ENCODE measurements around the gene SUGP2.
A peak's percentile ranks its signal among the peaks of the same experiment; 100 is the strongest.

The SUGP2 gene

GRCh38 chr19:19043881-19044280, 10.6 kb upstream of the SUGP2 start:
- FAIRE-seq (no peak), DNase-seq (ENCODE audit: insufficient read length) (no peak)
- TF ChIP-seq TAF1 (IDR thresholded peaks at IDR 0.05; ENCODE audit: borderline replicate concordance, low read depth, low read length) (no peak), POLR2AphosphoS5 (IDR thresholded peaks at IDR 0.05; ENCODE audit: low read depth, low read length) (no peak), POLR2A (IDR thresholded peaks at IDR 0.05; ENCODE audit: low read depth, low read length) (no peak)

GRCh38 chr19:19043481-19043880, 10.2 kb upstream of the SUGP2 start:
- no peak for DNase-seq (ENCODE audit: insufficient read length)
- no peak for TF ChIP-seq TAF1 (IDR thresholded peaks at IDR 0.05; ENCODE audit: borderline replicate concordance, low read depth, low read length)
- TF ChIP-seq POLR2AphosphoS5 (IDR thresholded peaks at IDR 0.05; ENCODE audit: low read depth, low read length) = no peak
- FAIRE-seq = no peak

GRCh38 chr19:19042732-19043280, 9.5 kb upstream of the SUGP2 start:
- DNase-seq (ENCODE audit: insufficient read length) = no peak
- FAIRE-seq = no peak
- TF ChIP-seq TAF1 (IDR thresholded peaks at IDR 0.05; ENCODE audit: borderline replicate concordance, low read depth, low read length) (no peak), POLR2A (IDR thresholded peaks at IDR 0.05; ENCODE audit: low read depth, low read length) (no peak), POLR2AphosphoS5 (IDR thresholded peaks at IDR 0.05; ENCODE audit: low read depth, low read length) (no peak)

GRCh38 chr19:19040417-19040816, 7.1 kb upstream of the SUGP2 start:
- FAIRE-seq (no peak), DNase-seq (ENCODE audit: insufficient read length) (no peak)

GRCh38 chr19:19039901-19040300, 6.6 kb upstream of the SUGP2 start:
- peak; percentile 61 for FAIRE-seq

More at GRCh38 chr19:19040417-19040816, 7.1 kb upstream of the SUGP2 start:
- no peak for TF ChIP-seq TAF1 (IDR thresholded peaks at IDR 0.05; ENCODE audit: borderline replicate concordance, low read depth, low read length)
- TF ChIP-seq POLR2AphosphoS5 (IDR thresholded peaks at IDR 0.05; ENCODE audit: low read depth, low read length) = no peak
- no peak for TF ChIP-seq POLR2A (IDR thresholded peaks at IDR 0.05; ENCODE audit: low read depth, low read length)

GRCh38 chr19:19034204-19034624, 897 bp upstream of the SUGP2 start:
- no peak for TF ChIP-seq TAF1 (IDR thresholded peaks at IDR 0.05; ENCODE audit: borderline replicate concordance, low read depth, low read length)
- FAIRE-seq (no peak), DNase-seq (ENCODE audit: insufficient read length) (peak; percentile 83)

More at GRCh38 chr19:19039901-19040300, 6.6 kb upstream of the SUGP2 start:
- no peak for DNase-seq (ENCODE audit: insufficient read length)
- TF ChIP-seq POLR2A (IDR thresholded peaks at IDR 0.05; ENCODE audit: low read depth, low read length) = no peak
- no peak for TF ChIP-seq POLR2AphosphoS5 (IDR thresholded peaks at IDR 0.05; ENCODE audit: low read depth, low read length)
- TF ChIP-seq TAF1 (IDR thresholded peaks at IDR 0.05; ENCODE audit: borderline replicate concordance, low read depth, low read length) = no peak

- no peak for DNase-seq (ENCODE audit: insufficient read length)
- no peak for TF ChIP-seq TAF1 (IDR thresholded peaks at IDR 0.05; ENCODE audit: borderline replicate concordance, low read depth, low read length)
- no peak for TF ChIP-seq POLR2AphosphoS5 (IDR thresholded peaks at IDR 0.05; ENCODE audit: low read depth, low read length)
- no peak for TF ChIP-seq POLR2A (IDR thresholded peaks at IDR 0.05; ENCODE audit: low read depth, low read length)
- no peak for FAIRE-seq
Measured at GRCh38 chr19:19033176-19033425, 216 bp downstream of the SUGP2 start.

GRCh38 chr19:19032420-19033175, 719 bp downstream of the SUGP2 start:
- FAIRE-seq = peak; percentile 73
- peak; percentile 78 for DNase-seq (ENCODE audit: insufficient read length)
- no peak for TF ChIP-seq TAF1 (IDR thresholded peaks at IDR 0.05; ENCODE audit: borderline replicate concordance, low read depth, low read length)
- no peak for TF ChIP-seq POLR2A (IDR thresholded peaks at IDR 0.05; ENCODE audit: low read depth, low read length)
- TF ChIP-seq POLR2AphosphoS5 (IDR thresholded peaks at IDR 0.05; ENCODE audit: low read depth, low read length) = no peak; the same call in 1 of the 2 replicates

- no peak for DNase-seq (ENCODE audit: insufficient read length)
- no peak for FAIRE-seq
- TF ChIP-seq POLR2AphosphoS5 (IDR thresholded peaks at IDR 0.05; ENCODE audit: low read depth, low read length) (no peak), POLR2A (IDR thresholded peaks at IDR 0.05; ENCODE audit: low read depth, low read length) (no peak), TAF1 (IDR thresholded peaks at IDR 0.05; ENCODE audit: borderline replicate concordance, low read depth, low read length) (no peak)
Measured at GRCh38 chr19:19031891-19032290, 1.4 kb downstream of the SUGP2 start.

- DNase-seq (ENCODE audit: insufficient read length) (no peak), FAIRE-seq (no peak)
- no peak for TF ChIP-seq POLR2AphosphoS5 (IDR thresholded peaks at IDR 0.05; ENCODE audit: low read depth, low read length)
Measured at GRCh38 chr19:19028526-19028925, 4.8 kb downstream of the SUGP2 start.

GRCh38 chr19:19027228-19027627, 6.1 kb downstream of the SUGP2 start:
- TF ChIP-seq POLR2A (IDR thresholded peaks at IDR 0.05; ENCODE audit: low read depth, low read length) (no peak), POLR2AphosphoS5 (IDR thresholded peaks at IDR 0.05; ENCODE audit: low read depth, low read length) (no peak), TAF1 (IDR thresholded peaks at IDR 0.05; ENCODE audit: borderline replicate concordance, low read depth, low read length) (no peak)
- no peak for DNase-seq (ENCODE audit: insufficient read length)
- FAIRE-seq = no peak

- FAIRE-seq (no peak), DNase-seq (ENCODE audit: insufficient read length) (no peak)
- TF ChIP-seq TAF1 (IDR thresholded peaks at IDR 0.05; ENCODE audit: borderline replicate concordance, low read depth, low read length) (no peak), POLR2A (IDR thresholded peaks at IDR 0.05; ENCODE audit: low read depth, low read length) (no peak), POLR2AphosphoS5 (IDR thresholded peaks at IDR 0.05; ENCODE audit: low read depth, low read length) (no peak)
Measured at GRCh38 chr19:19026299-19026971, 6.9 kb downstream of the SUGP2 start.

Data from GM12892 (cell line).